GM13977 (cell line): Measurements from ENCODE around the gene TMPRSS6.

ENCODE experiments used
- DNase-seq: peaks from one replicate; pipeline ENCODE4 v3.0.0; 2012; ENCODE audit warnings: low spot score
- in situ Hi-C: fragments of 300-500 bp; cut with MboI; formaldehyde crosslinking; loops from one replicate; pipeline ENCODE4 v1.12.0; 2022; ENCODE audit warnings: low sequenced_read_pairs, low pct_unique_long_range_greater_than_20kb, mixed read lengths, inconsistent platforms; ENCODE audit not compliant: unreplicated experiment
- TF ChIP-seq, protein P1 (sequence below): IDR thresholded peaks from 2 replicates; pipeline ENCODE4 v1.5.1; 2012; ENCODE audit warnings: mild to moderate bottlenecking, control low read depth; ENCODE audit not compliant: insufficient read depth; ENCODE audit errors: extremely low read depth, missing control alignments

The TMPRSS6 gene

DNA sequence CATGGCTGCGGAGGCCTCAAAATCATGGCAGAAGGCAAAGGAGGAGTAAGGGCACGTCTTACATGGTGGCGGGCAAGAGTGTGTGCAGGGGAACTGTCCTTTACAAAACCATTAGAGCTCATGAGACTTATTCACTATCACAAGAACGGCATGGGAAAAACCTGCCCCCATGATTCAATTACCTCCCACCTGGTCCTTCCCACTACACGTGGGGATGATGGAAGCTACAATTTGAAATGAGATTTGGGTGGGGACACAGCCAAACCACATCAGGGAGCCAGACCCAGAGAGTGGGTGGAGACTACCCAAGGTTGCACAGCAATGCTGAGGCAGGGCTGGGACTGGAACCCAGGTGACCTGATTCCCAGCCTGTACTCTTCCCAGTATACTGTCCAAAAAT, 8.6 kb upstream of the TMPRSS6 start:
- TF ChIP-seq, protein P1, sequence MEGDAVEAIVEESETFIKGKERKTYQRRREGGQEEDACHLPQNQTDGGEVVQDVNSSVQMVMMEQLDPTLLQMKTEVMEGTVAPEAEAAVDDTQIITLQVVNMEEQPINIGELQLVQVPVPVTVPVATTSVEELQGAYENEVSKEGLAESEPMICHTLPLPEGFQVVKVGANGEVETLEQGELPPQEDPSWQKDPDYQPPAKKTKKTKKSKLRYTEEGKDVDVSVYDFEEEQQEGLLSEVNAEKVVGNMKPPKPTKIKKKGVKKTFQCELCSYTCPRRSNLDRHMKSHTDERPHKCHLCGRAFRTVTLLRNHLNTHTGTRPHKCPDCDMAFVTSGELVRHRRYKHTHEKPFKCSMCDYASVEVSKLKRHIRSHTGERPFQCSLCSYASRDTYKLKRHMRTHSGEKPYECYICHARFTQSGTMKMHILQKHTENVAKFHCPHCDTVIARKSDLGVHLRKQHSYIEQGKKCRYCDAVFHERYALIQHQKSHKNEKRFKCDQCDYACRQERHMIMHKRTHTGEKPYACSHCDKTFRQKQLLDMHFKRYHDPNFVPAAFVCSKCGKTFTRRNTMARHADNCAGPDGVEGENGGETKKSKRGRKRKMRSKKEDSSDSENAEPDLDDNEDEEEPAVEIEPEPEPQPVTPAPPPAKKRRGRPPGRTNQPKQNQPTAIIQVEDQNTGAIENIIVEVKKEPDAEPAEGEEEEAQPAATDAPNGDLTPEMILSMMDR = no peak
- no peak for DNase-seq
- in situ Hi-C loops = no loop called here

DNA sequence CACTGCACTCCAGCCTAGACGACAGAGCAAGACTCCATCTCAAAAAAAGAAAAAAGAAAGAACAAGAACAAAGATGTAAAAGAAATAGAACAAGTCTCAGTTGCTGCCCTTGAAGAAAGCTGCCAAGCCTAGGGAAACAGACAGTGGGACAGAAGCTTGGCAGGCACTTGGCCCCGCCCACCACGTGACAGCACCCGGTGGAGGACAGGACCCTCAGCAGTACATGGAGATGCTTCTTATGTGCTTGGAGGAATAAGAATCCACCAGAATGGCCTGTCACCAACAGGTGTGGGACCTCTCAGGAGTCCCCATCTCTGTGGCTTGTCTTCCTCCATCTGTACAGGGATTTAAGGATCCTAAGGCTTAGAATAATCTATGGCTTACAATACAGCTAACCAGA, 7.6 kb upstream of the TMPRSS6 start:
- in situ Hi-C loops = no loop called here
- DNase-seq = no peak
- TF ChIP-seq, protein P1 = no peak

DNA sequence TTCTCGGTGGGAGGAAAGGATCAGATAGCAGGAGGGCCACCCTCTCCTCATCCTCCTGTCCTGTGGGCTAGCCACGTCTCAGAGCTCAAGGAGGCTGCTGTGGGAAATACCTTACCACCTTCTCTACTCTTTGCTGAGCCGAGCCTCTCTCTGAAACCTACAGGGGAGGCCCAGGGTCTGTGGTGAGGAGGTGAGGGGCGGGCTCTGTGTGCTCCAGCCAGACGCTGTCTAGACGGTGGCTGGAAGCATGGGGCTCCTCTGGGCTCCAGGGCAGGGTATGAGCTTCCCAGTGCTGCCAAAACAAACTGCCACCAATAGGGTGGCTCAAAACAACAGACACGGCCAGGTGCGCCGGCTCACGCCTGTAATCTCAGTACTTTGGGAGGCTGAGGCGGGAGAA, 5.5 kb upstream of the TMPRSS6 start:
- TF ChIP-seq, protein P1 = no peak
- DNase-seq = no peak
- in situ Hi-C loops = no loop called here

DNA sequence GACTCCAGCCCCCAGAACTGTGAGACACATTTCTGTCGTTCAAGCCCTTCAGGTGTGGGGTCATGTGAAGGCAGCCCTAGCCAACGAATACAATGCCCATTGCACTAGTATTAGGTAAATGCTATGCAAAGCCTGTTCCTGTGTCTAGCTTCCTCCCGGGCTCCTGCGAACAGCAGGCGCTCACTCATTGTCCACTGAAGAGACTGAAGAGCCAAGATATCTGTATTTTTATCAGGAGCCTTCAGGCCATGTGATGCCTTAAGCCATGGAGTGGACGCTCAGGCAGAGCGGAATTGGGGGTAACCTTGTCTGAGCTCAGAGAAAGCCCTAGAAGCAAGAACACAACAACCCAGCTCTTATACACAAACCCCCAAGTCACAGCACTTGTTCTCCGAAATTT, 4.2 kb upstream of the TMPRSS6 start:
- TF ChIP-seq, protein P1 = no peak
- no peak for DNase-seq
- in situ Hi-C loops = no loop called here

DNA sequence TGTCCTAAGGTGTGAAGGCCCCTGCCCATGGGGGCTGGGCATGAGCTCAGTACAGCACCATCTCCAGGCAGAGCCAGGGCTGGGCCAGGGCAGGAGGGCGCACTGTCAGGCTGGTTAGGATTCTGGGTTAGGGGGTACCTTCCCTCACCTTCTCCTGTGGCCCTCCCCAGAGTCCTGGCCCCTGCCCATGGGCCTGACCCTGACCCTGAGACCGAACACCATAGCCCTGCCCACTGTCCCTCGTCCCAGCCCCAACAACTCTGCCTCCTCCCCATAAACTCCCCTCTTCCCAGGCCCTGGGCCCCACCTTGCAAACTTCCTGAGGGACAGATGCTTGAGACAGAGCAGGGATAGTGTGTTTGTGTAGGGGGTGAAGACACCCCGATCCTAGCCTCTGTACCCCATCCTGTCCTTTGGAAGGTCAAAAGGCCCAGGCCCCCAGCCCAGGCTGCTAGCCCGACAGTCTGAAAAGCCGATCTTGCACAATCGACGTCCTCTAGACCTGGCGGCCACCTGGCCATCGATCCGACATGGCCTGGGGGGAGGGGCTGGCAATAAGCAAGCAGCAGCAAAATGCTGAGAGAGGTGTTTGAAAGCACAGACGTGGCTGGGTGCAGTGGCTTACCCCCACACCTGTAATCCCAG, 2.7 kb upstream of the TMPRSS6 start:
- in situ Hi-C loops = no loop called here
- DNase-seq = no peak
- TF ChIP-seq, protein P1 = no peak

DNA sequence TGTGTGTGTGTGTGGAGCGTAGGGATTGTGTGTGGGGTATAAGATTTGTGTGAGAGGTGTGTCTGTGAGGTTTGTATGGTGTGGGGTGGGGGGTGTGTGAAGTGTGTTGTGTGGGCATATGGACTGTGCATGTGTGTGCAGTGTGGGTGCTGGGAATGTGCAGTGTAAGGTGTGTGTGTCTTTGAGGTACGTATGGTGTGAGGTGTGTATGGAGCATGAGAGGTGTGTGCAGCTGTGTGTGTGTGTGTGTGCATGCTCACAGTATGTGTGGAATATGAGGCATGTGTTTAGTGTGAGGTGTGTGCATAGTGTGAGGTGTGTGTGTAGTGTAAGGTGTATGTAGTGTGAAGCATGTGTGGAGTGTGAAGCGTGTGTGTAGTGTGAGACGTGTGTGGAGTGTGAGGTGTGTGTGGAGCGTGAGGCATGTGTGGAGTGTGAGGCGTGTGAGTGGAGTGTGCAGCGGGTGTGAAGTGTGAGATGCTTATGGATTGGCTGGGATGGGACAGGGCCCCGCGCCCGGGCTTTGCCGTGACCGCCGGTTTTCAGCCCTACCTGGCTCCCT, 1.7 kb upstream of the TMPRSS6 start:
- no peak for DNase-seq
- TF ChIP-seq, protein P1 = no peak
- in situ Hi-C loops = no loop called here
